Measurements from ENCODE around the gene CCDC88B. TPM values are rescaled to one million over a fixed set of nuclear protein-coding genes. Genes with fewer than 3 reads are reported as not detected.

The CCDC88B gene
- total and polyA plus RNA-seq, 9 of the 15 experiments (the other 6 are each of a cell fraction or from before 2014, with no cell fraction given) = 0.13 to 18.1 (median 7.9) TPM

DNA sequence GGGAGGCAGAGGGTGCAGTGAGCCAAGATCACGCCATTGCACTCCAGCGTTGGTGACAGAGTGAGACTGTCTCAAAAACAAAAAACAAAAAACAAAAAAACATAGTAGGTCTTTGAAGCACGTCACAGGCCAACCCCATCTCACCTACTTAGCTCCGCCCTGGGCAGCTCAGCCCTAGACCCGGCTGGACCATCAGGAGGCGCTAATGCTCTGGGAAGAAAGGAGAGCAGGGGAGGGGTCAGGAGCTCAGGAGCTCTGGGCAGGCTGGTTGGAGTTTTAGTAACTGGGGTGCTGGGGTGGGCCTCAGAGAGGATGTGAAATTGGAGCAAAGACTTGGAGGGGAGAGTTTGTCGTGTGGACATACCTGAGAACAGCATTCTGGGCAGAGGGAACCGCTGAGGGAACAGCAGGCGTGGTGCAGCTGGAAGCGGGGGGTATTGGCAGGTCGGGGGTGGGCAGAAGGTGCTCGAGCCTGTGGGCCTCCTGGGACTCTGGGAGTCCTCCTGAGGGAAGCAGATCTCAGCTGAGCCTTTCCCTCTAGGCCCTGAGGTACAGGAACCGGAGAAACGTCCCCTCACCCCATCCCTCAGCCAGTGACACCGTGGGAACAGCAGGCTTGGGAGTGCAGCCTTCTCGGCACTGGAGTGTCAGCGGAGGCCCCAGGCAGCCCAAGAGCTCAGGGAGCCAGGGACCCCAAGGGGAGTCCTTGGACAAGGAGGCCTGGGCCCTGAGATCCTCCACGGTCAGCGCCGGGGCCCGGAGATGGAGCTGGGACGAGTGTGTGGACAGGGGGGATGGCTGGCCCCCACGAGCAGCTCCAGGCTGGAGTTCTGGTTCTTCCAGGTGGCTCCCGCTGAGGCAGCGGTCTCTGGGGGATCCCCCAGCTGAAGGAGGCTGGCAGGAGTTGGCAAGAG, 16.8 kb downstream of the CCDC88B start (continued):
- TF ChIP-seq ZNF24 (IDR thresholded peaks at IDR 0.05) = no peak
- TF ChIP-seq ZNF12 (CRISPR knock-in tag; IDR thresholded peaks at IDR 0.05) = no peak
- TF ChIP-seq ZNF212 (CRISPR knock-in tag; IDR thresholded peaks at IDR 0.05) = no peak
- no peak for TF ChIP-seq SMARCA5 (IDR thresholded peaks at IDR 0.05)
- no peak for TF ChIP-seq SLC30A9 (CRISPR knock-in tag; IDR thresholded peaks at IDR 0.05)
- no peak for TF ChIP-seq DNMT1 (IDR thresholded peaks at IDR 0.05)
- TF ChIP-seq SMAD3 (CRISPR knock-in tag; conservative IDR thresholded peaks at IDR 0.05) = no peak
- 0 out of 4 replicates have a peak, but pooled peaks of 1 of the 2 experiments have one; percentile 56 for TF ChIP-seq ARNT (IDR thresholded peaks at IDR 0.05)
- TF ChIP-seq BRD4 (IDR thresholded peaks at IDR 0.05) = no peak
- TF ChIP-seq, protein P1, sequence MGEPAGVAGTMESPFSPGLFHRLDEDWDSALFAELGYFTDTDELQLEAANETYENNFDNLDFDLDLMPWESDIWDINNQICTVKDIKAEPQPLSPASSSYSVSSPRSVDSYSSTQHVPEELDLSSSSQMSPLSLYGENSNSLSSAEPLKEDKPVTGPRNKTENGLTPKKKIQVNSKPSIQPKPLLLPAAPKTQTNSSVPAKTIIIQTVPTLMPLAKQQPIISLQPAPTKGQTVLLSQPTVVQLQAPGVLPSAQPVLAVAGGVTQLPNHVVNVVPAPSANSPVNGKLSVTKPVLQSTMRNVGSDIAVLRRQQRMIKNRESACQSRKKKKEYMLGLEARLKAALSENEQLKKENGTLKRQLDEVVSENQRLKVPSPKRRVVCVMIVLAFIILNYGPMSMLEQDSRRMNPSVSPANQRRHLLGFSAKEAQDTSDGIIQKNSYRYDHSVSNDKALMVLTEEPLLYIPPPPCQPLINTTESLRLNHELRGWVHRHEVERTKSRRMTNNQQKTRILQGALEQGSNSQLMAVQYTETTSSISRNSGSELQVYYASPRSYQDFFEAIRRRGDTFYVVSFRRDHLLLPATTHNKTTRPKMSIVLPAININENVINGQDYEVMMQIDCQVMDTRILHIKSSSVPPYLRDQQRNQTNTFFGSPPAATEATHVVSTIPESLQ (CRISPR knock-in tag; IDR thresholded peaks at IDR 0.05) = no peak
- peak; percentile 74; the same call in 1 of the 2 replicates for TF ChIP-seq CREM (IDR thresholded peaks at IDR 0.05; ENCODE audit: low read depth)
- TF ChIP-seq SOX6 (IDR thresholded peaks at IDR 0.05) = 0 out of 2 replicates have a peak, but pooled peaks have one; percentile 14
- TF ChIP-seq HMG20B (CRISPR knock-in tag; IDR thresholded peaks at IDR 0.05) = no peak
- TF ChIP-seq, protein P2, sequence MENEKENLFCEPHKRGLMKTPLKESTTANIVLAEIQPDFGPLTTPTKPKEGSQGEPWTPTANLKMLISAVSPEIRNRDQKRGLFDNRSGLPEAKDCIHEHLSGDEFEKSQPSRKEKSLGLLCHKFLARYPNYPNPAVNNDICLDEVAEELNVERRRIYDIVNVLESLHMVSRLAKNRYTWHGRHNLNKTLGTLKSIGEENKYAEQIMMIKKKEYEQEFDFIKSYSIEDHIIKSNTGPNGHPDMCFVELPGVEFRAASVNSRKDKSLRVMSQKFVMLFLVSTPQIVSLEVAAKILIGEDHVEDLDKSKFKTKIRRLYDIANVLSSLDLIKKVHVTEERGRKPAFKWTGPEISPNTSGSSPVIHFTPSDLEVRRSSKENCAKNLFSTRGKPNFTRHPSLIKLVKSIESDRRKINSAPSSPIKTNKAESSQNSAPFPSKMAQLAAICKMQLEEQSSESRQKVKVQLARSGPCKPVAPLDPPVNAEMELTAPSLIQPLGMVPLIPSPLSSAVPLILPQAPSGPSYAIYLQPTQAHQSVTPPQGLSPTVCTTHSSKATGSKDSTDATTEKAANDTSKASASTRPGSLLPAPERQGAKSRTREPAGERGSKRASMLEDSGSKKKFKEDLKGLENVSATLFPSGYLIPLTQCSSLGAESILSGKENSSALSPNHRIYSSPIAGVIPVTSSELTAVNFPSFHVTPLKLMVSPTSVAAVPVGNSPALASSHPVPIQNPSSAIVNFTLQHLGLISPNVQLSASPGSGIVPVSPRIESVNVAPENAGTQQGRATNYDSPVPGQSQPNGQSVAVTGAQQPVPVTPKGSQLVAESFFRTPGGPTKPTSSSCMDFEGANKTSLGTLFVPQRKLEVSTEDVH (IDR thresholded peaks at IDR 0.05; ENCODE audit: low read depth, partially characterized antibody) = no peak
- TF ChIP-seq, protein P3, sequence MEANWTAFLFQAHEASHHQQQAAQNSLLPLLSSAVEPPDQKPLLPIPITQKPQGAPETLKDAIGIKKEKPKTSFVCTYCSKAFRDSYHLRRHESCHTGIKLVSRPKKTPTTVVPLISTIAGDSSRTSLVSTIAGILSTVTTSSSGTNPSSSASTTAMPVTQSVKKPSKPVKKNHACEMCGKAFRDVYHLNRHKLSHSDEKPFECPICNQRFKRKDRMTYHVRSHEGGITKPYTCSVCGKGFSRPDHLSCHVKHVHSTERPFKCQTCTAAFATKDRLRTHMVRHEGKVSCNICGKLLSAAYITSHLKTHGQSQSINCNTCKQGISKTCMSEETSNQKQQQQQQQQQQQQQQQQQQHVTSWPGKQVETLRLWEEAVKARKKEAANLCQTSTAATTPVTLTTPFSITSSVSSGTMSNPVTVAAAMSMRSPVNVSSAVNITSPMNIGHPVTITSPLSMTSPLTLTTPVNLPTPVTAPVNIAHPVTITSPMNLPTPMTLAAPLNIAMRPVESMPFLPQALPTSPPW (CRISPR knock-in tag; IDR thresholded peaks at IDR 0.05) = peak; percentile 85
- no peak for TF ChIP-seq KAT7 (CRISPR knock-in tag; IDR thresholded peaks at IDR 0.05; ENCODE audit: borderline replicate concordance)
- TF ChIP-seq ZC3H4 (CRISPR knock-in tag; IDR thresholded peaks at IDR 0.05; ENCODE audit: borderline replicate concordance) = no peak
- TF ChIP-seq, protein P4, sequence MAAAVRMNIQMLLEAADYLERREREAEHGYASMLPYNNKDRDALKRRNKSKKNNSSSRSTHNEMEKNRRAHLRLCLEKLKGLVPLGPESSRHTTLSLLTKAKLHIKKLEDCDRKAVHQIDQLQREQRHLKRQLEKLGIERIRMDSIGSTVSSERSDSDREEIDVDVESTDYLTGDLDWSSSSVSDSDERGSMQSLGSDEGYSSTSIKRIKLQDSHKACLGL (CRISPR knock-in tag; IDR thresholded peaks at IDR 0.05; ENCODE audit: borderline replicate concordance, poor library complexity, severe bottlenecking) = no peak
- TF ChIP-seq CEBPG (CRISPR knock-in tag; IDR thresholded peaks at IDR 0.05) = no peak
- no peak for TF ChIP-seq CEBPG (tag; conservative IDR thresholded peaks at IDR 0.05 in 1 of 2, IDR thresholded peaks at IDR 0.05 in 1 of 2)
- TF ChIP-seq ZNF124 (CRISPR knock-in tag; IDR thresholded peaks at IDR 0.05) = no peak
- TF ChIP-seq KDM2B (CRISPR knock-in tag; IDR thresholded peaks at IDR 0.05) = no peak
- TF ChIP-seq MAZ (CRISPR knock-in tag; conservative IDR thresholded peaks at IDR 0.05 in 1 of 2, IDR thresholded peaks at IDR 0.05 in 1 of 2) = peak; percentile 93 to 100
